K562 (cell line): ENCODE results near the gene RBM4B. TPM values are rescaled to one million over a fixed set of nuclear protein-coding genes. Genes with fewer than 3 reads are reported as not detected.

ENCODE experiments used
- CXXC5 ChIP-seq: fragments of 250-450 bp; sonication (Bioruptor Pico); IDR thresholded peaks from 2 replicates; pipeline ENCODE4 v1.8.0; 2022; ENCODE audit warnings: inconsistent platforms, mild to moderate bottlenecking, moderate library complexity
- ETV1 ChIP-seq: fragments of 450-650 bp; conservative IDR thresholded peaks from 2 replicates; pipeline ENCODE4 v1.6.1; 2016; ENCODE audit warnings: missing genetic modification characterization, control low read depth, low read depth, missing compliant biosample characterization
- GMEB1 ChIP-seq: fragments of 250-450 bp; sonication (Bioruptor Pico); IDR thresholded peaks from 2 replicates; pipeline ENCODE4 v1.4.0; 2020; ENCODE audit warnings: mild to moderate bottlenecking
- MAX ChIP-seq: sonication (generic); formaldehyde crosslinking; IDR thresholded peaks from 2 replicates; pipeline ENCODE4 v1.9.0; 2022; ENCODE audit warnings: mild to moderate bottlenecking, missing genetic modification reagents
- NFATC3 ChIP-seq: fragments of 450-650 bp; IDR thresholded peaks from 2 replicates; pipeline ENCODE4 v1.6.1; 2017; ENCODE audit warnings: mild to moderate bottlenecking
- PHF20 ChIP-seq: fragments of 450-650 bp; IDR thresholded peaks from 2 replicates; pipeline ENCODE4 v1.6.1; 2018; ENCODE audit not compliant: partially characterized antibody
- SIN3A ChIP-seq, 2 experiments: fragments of 150-350 bp in 1 of 2; IDR thresholded peaks; 2 replicates each; pipeline ENCODE4 v1.6.1; 2011 to 2016; ENCODE audit warnings: borderline replicate concordance in 2 of 2, low read depth in 2 of 2, low read length in 2 of 2, mild to moderate bottlenecking in 2 of 2, moderate library complexity in 2 of 2; ENCODE audit not compliant: control insufficient read depth in 1 of 2
- SMC3 ChIP-seq: conservative IDR thresholded peaks from 2 replicates; pipeline ENCODE4 v1.6.1; 2011; ENCODE audit warnings: low read depth, low read length, improper control_type of control experiment; ENCODE audit not compliant: insufficient read depth
- YY1 ChIP-seq, 3 experiments: IDR thresholded peaks; 2 replicates each; pipeline ENCODE4 v1.6.1; 2011; ENCODE audit warnings: low read length in 2 of 3, mild to moderate bottlenecking in 2 of 3, moderate library complexity in 2 of 3, borderline replicate concordance in 1 of 3, control low read depth in 1 of 3, low read depth in 1 of 3; ENCODE audit not compliant: insufficient read depth in 3 of 3, insufficient replicate concordance in 2 of 3, control insufficient read depth in 1 of 3, insufficient read length in 1 of 3; ENCODE audit errors: extremely low read depth in 1 of 3
- ZNF280B ChIP-seq: fragments of 250-450 bp; sonication (Bioruptor Pico); IDR thresholded peaks from 2 replicates; pipeline ENCODE4 v1.5.1; 2021; ENCODE audit warnings: mild to moderate bottlenecking
- ZNF696 ChIP-seq: fragments of 250-450 bp; sonication (Bioruptor Pico); conservative IDR thresholded peaks from 2 replicates; pipeline ENCODE4 v1.4.0; 2020; ENCODE audit warnings: mild to moderate bottlenecking, moderate library complexity
- polyA plus RNA-seq, 8 experiments: library from polyadenylated mRNA; depleted of rRNA in 4 of 8; stranded (reverse) in 5 of 8; unstranded in 3 of 8; fragments of >200 nt; fragmentation: Nextera tagmentation in 2 of 8; fragmentation: Illumina TruSeq in 1 of 8; extraction: Ambion mirVana in 2 of 8; extraction: Trizol in 1 of 8; gene quantifications; 2 replicates each; pipeline versions ENCODE4 v1.2.1 to v1.2.3, GENCODE V29; 2011 to 2014; ENCODE audit warnings: inconsistent platforms in 1 of 8, missing spikeins in 1 of 8
- total RNA-seq, 7 experiments: library from RNA; depleted of rRNA in 6 of 7; stranded (reverse); fragments of >200 nt in 6 of 7; fragmentation: Illumina TruSeq in 2 of 7; extraction: Trizol in 2 of 7; gene quantifications; 2 replicates each; pipeline versions ENCODE4 v1.2.1 to v1.2.3, GENCODE V29; 2011 to 2021; ENCODE audit warnings: low replicate concordance in 1 of 7
- TF ChIP-seq, protein P1 (sequence below), 2 experiments: fragments of 450-650 bp; IDR thresholded peaks; 2 replicates each; pipeline ENCODE4 v1.6.1; 2016; ENCODE audit warnings: mild to moderate bottlenecking in 2 of 2, borderline replicate concordance in 1 of 2, low read depth in 1 of 2, moderate library complexity in 1 of 2

The RBM4B gene
- total and polyA plus RNA-seq, 9 of the 15 experiments (the other 6 are each of a cell fraction or from before 2014, with no cell fraction given) = 14.6 to 39.9 (median 23.3) TPM

DNA sequence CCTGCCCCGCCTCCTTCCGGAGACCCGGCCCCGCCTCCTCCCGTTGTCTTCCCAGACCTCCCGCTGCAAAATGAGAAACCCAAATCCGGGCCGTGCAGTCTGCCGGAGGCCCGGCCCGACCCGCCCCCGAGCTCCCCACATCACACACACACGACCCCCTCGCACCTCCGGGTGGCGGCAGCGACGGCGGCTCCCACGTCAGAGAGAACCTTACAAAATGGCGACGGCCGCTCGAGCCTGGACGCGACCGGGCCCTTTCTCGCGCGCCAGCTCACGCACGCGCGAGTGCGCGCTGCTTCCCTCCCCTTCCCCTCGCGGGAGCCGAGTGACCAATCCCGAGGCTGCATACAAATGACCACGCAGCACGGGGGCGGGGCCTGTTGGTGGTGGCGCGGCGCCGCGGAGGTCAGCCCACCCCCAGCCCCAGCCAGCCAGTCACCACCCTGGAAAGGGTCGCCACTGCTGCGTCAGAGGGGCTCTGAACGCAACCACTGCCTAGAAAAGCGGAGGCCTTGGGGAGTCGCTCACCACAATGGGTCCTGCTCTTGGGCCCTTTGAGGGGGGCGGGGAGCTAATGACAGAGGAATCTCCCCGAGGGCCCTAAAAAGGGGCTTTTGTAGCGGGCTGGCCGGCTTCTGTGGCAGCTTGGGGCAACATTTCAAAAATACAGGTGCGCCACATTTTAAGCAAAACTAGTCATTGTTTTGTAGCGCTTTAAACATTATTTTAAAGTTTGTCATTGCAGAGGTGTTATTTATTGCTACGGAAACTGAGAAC lies at the start of gene RBM4B (continued):
- TF ChIP-seq PHF20 (peak; percentile 75), ZNF280B (CRISPR knock-in tag) (no peak), ZNF696 (no peak), NFATC3 (0 out of 2 replicates have a peak, but pooled peaks have one; percentile 53), SIN3A (IDR thresholded peaks at IDR 0.05; ENCODE audit: borderline replicate concordance in 2 of 2, control insufficient read depth in 1 of 2, low read depth in 2 of 2, low read length in 2 of 2) (peak in 1 of 2 experiments; percentile 72; a peak in 1 of 4 replicates), GMEB1 (CRISPR knock-in tag) (peak; percentile 67), SMC3 (0 out of 2 replicates have a peak, but pooled peaks have one; percentile 17), ETV1 (tag) (peak; percentile 60), CXXC5 (peak; percentile 92), YY1 (IDR thresholded peaks at IDR 0.05; ENCODE audit: borderline replicate concordance in 1 of 3, control insufficient read depth in 1 of 3, extremely low read depth in 1 of 3, insufficient read depth in 3 of 3, insufficient read length in 1 of 3, insufficient replicate concordance in 2 of 3, low read depth in 1 of 3, low read length in 2 of 3) (peak; percentile 81 to 95 (median 95)), MAX (CRISPR knock-in tag) (peak; percentile 89)
- TF ChIP-seq, protein P1, sequence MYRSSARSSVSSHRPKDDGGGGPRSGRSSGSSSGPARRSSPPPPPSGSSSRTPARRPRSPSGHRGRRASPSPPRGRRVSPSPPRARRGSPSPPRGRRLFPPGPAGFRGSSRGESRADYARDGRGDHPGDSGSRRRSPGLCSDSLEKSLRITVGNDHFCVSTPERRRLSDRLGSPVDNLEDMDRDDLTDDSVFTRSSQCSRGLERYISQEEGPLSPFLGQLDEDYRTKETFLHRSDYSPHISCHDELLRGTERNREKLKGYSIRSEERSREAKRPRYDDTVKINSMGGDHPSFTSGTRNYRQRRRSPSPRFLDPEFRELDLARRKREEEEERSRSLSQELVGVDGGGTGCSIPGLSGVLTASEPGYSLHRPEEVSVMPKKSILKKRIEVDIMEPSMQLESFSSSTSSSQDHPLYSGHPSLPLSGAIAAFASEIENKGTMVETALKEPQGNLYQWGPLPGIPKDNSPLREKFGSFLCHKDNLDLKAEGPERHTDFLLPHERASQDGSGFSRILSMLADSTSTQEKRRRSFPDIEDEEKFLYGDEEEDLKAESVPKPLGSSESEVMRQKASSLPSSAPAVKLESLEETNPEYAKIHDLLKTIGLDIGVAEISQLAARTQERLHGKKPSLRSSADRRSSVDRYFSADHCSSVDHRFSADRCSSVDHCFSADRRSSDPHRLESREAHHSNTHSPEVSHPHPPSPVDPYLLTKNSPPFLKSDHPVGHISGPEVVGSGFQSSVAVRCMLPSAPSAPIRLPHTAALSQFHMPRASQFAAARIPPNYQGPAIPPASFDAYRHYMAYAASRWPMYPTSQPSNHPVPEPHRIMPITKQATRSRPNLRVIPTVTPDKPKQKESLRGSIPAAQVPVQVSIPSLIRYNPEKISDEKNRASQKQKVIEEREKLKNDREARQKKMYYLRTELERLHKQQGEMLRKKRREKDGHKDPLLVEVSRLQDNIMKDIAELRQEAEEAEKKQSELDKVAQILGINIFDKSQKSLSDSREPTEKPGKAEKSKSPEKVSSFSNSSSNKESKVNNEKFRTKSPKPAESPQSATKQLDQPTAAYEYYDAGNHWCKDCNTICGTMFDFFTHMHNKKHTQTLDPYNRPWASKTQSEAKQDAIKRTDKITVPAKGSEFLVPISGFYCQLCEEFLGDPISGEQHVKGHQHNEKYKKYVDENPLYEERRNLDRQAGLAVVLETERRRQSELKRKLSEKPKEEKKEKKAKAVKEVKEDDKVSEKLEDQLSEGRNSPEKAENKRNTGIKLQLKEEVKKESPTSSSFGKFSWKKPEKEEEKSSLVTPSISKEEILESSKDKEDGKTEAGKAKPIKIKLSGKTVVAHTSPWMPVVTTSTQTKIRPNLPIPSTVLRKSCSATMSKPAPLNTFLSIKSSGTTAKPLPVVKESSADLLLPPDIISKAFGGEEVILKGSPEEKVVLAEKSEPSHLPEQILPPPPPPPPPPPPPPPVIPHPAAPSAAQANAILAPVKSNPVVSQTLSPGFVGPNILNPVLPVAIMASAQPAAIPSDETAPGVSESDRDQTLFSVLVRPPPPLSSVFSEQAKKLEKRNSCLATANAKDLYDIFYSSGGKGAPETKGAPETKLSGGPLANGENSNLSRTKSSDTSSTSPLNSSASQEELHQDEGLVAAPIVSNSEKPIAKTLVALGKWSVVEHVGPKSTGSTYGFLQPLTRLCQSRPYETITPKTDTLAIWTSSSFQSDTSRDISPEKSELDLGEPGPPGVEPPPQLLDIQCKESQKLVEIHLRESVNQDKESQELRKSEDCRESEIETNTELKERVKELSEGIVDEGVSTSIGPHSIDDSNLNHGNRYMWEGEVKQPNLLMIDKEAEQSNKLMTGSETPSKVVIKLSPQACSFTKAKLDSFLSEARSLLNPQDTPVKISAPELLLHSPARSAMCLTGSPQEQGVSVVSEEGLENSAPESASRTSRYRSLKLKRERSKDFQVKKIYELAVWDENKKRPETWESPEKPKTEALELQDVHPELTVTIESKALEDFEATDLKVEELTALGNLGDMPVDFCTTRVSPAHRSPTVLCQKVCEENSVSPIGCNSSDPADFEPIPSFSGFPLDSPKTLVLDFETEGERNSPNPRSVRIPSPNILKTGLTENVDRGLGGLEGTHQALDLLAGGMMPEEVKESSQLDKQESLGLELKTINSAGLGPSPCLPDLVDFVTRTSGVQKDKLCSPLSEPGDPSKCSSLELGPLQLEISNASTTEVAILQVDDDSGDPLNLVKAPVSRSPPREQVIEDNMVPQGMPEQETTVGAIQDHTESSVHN (IDR thresholded peaks at IDR 0.05; ENCODE audit: borderline replicate concordance in 1 of 2, low read depth in 1 of 2) = no peak
